IMR-90 (cell line): ENCODE data around the gene SLC25A46. TPM values are rescaled to one million over a fixed set of nuclear protein-coding genes. Genes with fewer than 3 reads are reported as not detected.

ENCODE experiments used
- ATAC-seq: fragments of 200-7000 bp; cut with Tn5 transposase; 2 replicates; pipeline ENCODE4 v1.9.1; 2020; ENCODE audit warnings: low read depth, mild to moderate bottlenecking, moderate library complexity
- BruUV-seq: library from RNA; stranded (reverse); fragments of 400-500 nt; replicated peaks from 2 replicates; lab custom pipeline; 2021; lab: Mats Ljungman, UMichigan
- CTCF ChIA-PET: fragments of 300-600 bp; formaldehyde crosslinking; extraction: SDS; loops from one replicate; lab custom pipeline; 2021; ENCODE audit warnings: antibody characterized with exemption; lab: Yijun Ruan, JAX
- POLR2A ChIA-PET: fragments of 300-600 bp; sonication (Branson Sonifier 250); formaldehyde crosslinking; loops from one replicate; lab custom pipeline; 2022; ENCODE audit warnings: antibody characterized with exemption; ENCODE audit not compliant: unreplicated experiment; lab: Charles Lee
- DNase-seq: peaks from one replicate; pipeline ENCODE4 v3.0.0; 2013
- H2AFZ ChIP-seq: replicated peaks from 2 replicates; pipeline ENCODE3; 2013; ENCODE audit warnings: low read length, mild to moderate bottlenecking; ENCODE audit not compliant: poor library complexity
- H2AK5ac ChIP-seq: 2 replicates; pipeline ENCODE4 v1.6.1; 2013; ENCODE audit warnings: low read depth, low read length, inconsistent platforms
- H2AK9ac ChIP-seq: replicated peaks from 2 replicates; pipeline ENCODE3; 2013; ENCODE audit warnings: mild to moderate bottlenecking, low read depth, low read length, moderate library complexity; ENCODE audit not compliant: poor library complexity
- H2BK120ac ChIP-seq: 2 replicates; pipeline ENCODE4 v1.6.1; 2013; ENCODE audit warnings: low read depth, low read length, inconsistent platforms
- H2BK15ac ChIP-seq: 3 replicates; pipeline ENCODE4 v1.6.1; 2013; ENCODE audit warnings: low read depth, low read length, inconsistent platforms
- H2BK20ac ChIP-seq: 2 replicates; pipeline ENCODE4 v1.6.1; 2013; ENCODE audit warnings: low read depth, mild to moderate bottlenecking, inconsistent platforms, low read length, moderate library complexity
- H2BK5ac ChIP-seq: 2 replicates; pipeline ENCODE4 v1.6.1; 2013; ENCODE audit warnings: mild to moderate bottlenecking, low read depth, low read length, inconsistent platforms; ENCODE audit not compliant: poor library complexity, severe bottlenecking
- H3K14ac ChIP-seq: replicated peaks from 2 replicates; pipeline ENCODE4 v1.6.1; 2013; ENCODE audit warnings: low read depth, low read length, inconsistent platforms
- H3K18ac ChIP-seq: 2 replicates; pipeline ENCODE4 v1.6.1; 2013; ENCODE audit warnings: low read depth, low read length, control low read depth
- H3K23ac ChIP-seq: 2 replicates; pipeline ENCODE4 v1.6.1; 2013; ENCODE audit warnings: low read depth, low read length, inconsistent platforms
- H3K27ac ChIP-seq: 2 replicates; pipeline ENCODE4 v1.5.1; 2013; ENCODE audit warnings: mild to moderate bottlenecking, control low read depth, low read length; ENCODE audit not compliant: insufficient read depth
- H3K27me3 ChIP-seq: 2 replicates; pipeline ENCODE4 v1.6.1; 2013; ENCODE audit warnings: low read length; ENCODE audit not compliant: control insufficient read depth, insufficient read depth
- H3K36me3 ChIP-seq: 2 replicates; pipeline ENCODE4 v1.6.1; 2013; ENCODE audit warnings: low read length, mixed read lengths; ENCODE audit not compliant: control insufficient read depth, insufficient read depth
- H3K4ac ChIP-seq: 2 replicates; pipeline ENCODE4 v1.6.1; 2013; ENCODE audit warnings: low read depth, low read length, inconsistent platforms
- H3K4me1 ChIP-seq: 2 replicates; pipeline ENCODE4 v1.6.1; 2013; ENCODE audit warnings: low read length, mixed read lengths; ENCODE audit not compliant: control insufficient read depth, insufficient read depth
- H3K4me2 ChIP-seq: 2 replicates; pipeline ENCODE4 v1.6.1; 2013; ENCODE audit warnings: low read depth, mild to moderate bottlenecking, control low read depth, low read length, moderate library complexity
- H3K4me3 ChIP-seq: 2 replicates; pipeline ENCODE4 v1.5.1; 2013; ENCODE audit warnings: low read depth, mild to moderate bottlenecking, control low read depth, low read length, moderate library complexity; ENCODE audit not compliant: insufficient read depth
- H3K56ac ChIP-seq: 2 replicates; pipeline ENCODE4 v1.6.1; 2013; ENCODE audit warnings: low read length, inconsistent platforms; ENCODE audit not compliant: insufficient read depth; ENCODE audit errors: extremely low read depth
- H3K79me1 ChIP-seq, 2 experiments: 2 replicates each; pipeline ENCODE4 v1.6.1; 2013; ENCODE audit warnings: low read length in 2 of 2, inconsistent platforms in 1 of 2, low read depth in 1 of 2
- H3K9ac ChIP-seq: 2 replicates; pipeline ENCODE4 v1.6.1; 2013; ENCODE audit warnings: low read depth, low read length, control low read depth
- H3K9me1 ChIP-seq: 2 replicates; pipeline ENCODE4 v1.6.1; 2013; ENCODE audit warnings: low read length, inconsistent platforms; ENCODE audit not compliant: insufficient read depth
- H3K9me3 ChIP-seq: 2 replicates; pipeline ENCODE4 v1.6.1; 2013; ENCODE audit warnings: low read length; ENCODE audit not compliant: control insufficient read depth, insufficient read depth
- H4K20me1 ChIP-seq: 2 replicates; pipeline ENCODE4 v1.6.1; 2013; ENCODE audit warnings: low read length, inconsistent platforms; ENCODE audit not compliant: insufficient read depth
- H4K5ac ChIP-seq: 2 replicates; pipeline ENCODE4 v1.6.1; 2013; ENCODE audit warnings: mild to moderate bottlenecking, low read depth, low read length, control low read depth
- H4K8ac ChIP-seq, 2 experiments: 2 replicates each; pipeline ENCODE4 v1.6.1; 2013; ENCODE audit warnings: low read depth in 2 of 2, low read length in 2 of 2, control low read depth in 1 of 2, inconsistent platforms in 1 of 2
- H4K91ac ChIP-seq: 2 replicates; pipeline ENCODE4 v1.6.1; 2013; ENCODE audit warnings: low read depth, low read length, inconsistent platforms; ENCODE audit not compliant: insufficient read depth
- BHLHE40 ChIP-seq: fragments of 150-350 bp; IDR thresholded peaks from 2 replicates; pipeline ENCODE4 v1.6.1; 2016; ENCODE audit warnings: mild to moderate bottlenecking, low read depth, low read length
- CEBPB ChIP-seq: IDR thresholded peaks from 2 replicates; pipeline ENCODE4 v1.6.1; 2012; ENCODE audit warnings: low read depth, low read length, improper control_type of control experiment
- CHD1 ChIP-seq: IDR thresholded peaks from 2 replicates; pipeline ENCODE4 v1.6.1; 2012; ENCODE audit warnings: low read depth, low read length, improper control_type of control experiment
- FOS ChIP-seq: fragments of 150-350 bp; IDR thresholded peaks from 2 replicates; pipeline ENCODE4 v1.6.1; 2016; ENCODE audit warnings: low read depth, low read length
- MAFK ChIP-seq: IDR thresholded peaks from 2 replicates; pipeline ENCODE4 v1.6.1; 2012; ENCODE audit warnings: low read depth, low read length, improper control_type of control experiment
- MAZ ChIP-seq: IDR thresholded peaks from 2 replicates; pipeline ENCODE4 v1.6.1; 2012; ENCODE audit warnings: low read depth, mild to moderate bottlenecking, low read length, improper control_type of control experiment, moderate library complexity, borderline replicate concordance
- MXI1 ChIP-seq: IDR thresholded peaks from 2 replicates; pipeline ENCODE4 v1.6.1; 2012; ENCODE audit warnings: low read depth, mild to moderate bottlenecking, low read length, moderate library complexity, borderline replicate concordance
- NFE2L2 ChIP-seq: fragments of 150-350 bp; IDR thresholded peaks from 2 replicates; pipeline ENCODE4 v1.6.1; 2016; ENCODE audit warnings: low read depth, mild to moderate bottlenecking, low read length
- POLR2A ChIP-seq: IDR thresholded peaks from 2 replicates; pipeline ENCODE4 v1.6.1; 2012; ENCODE audit warnings: mild to moderate bottlenecking, low read depth, low read length
- RAD21 ChIP-seq: IDR thresholded peaks from 2 replicates; pipeline ENCODE4 v1.6.1; 2012; ENCODE audit warnings: low read length, improper control_type of control experiment
- RCOR1 ChIP-seq: IDR thresholded peaks from 2 replicates; pipeline ENCODE4 v1.6.1; 2012; ENCODE audit warnings: mild to moderate bottlenecking, low read length, improper control_type of control experiment; ENCODE audit not compliant: insufficient replicate concordance
- RFX5 ChIP-seq: IDR thresholded peaks from 2 replicates; pipeline ENCODE4 v1.8.0; 2012; ENCODE audit warnings: low read depth, mild to moderate bottlenecking, low read length, moderate library complexity
- SMC3 ChIP-seq: fragments of 150-350 bp; IDR thresholded peaks from 2 replicates; pipeline ENCODE4 v1.6.1; 2016; ENCODE audit warnings: low read depth, mild to moderate bottlenecking, antibody characterized with exemption, low read length, moderate library complexity
- WGBS, 2 experiments: methylation state at CpG; one replicate each; pipeline versions ENCODE4 v1.1.5 to v1.1.7; 2013; ENCODE audit warnings: missing lambda C conversion rate in 2 of 2; ENCODE audit not compliant: insufficient read length in 1 of 2; ENCODE audit errors: extremely low coverage in 2 of 2; 5-methylcytosine and 5-hydroxymethylcytosine counted together
- dilution Hi-C: fragments of 300-500 bp; cut with HindIII; formaldehyde crosslinking; loops from one replicate; pipeline ENCODE4 v1.14.3; 2018; ENCODE audit warnings: low sequenced_read_pairs; ENCODE audit not compliant: unreplicated experiment
- in situ Hi-C: fragments of 300-500 bp; cut with MboI; formaldehyde crosslinking; loops from 3 replicates; pipeline ENCODE4 v1.14.3; 2019; ENCODE audit warnings: low sequenced_read_pairs, inconsistent platforms, mixed read lengths
- intact Hi-C: fragments of 100-400 bp; cut with micrococcal nuclease; formaldehyde crosslinking; loops from 2 replicates; pipeline ENCODE4 v1.10.0; 2022
- polyA plus RNA-seq, 3 experiments: library from polyadenylated mRNA; depleted of rRNA; stranded (reverse); fragments of >200 nt; gene quantifications; 2 replicates each; pipeline ENCODE4 v1.2.3, GENCODE V29; 2012; ENCODE audit warnings: low replicate concordance in 1 of 3
- total RNA-seq: library from RNA; depleted of rRNA; stranded (reverse); fragments of >200 nt; gene quantifications from 2 replicates; pipeline ENCODE4 v1.2.3, GENCODE V29; 2012
- TF ChIP-seq, protein P1 (sequence below): fragments of 150-350 bp; IDR thresholded peaks from 2 replicates; pipeline ENCODE4 v1.6.1; 2016; ENCODE audit warnings: low read depth, mild to moderate bottlenecking, low read length, moderate library complexity, borderline replicate concordance
- TF ChIP-seq, protein P2 (sequence below): conservative IDR thresholded peaks from 2 replicates; pipeline ENCODE4 v1.5.1; 2012; ENCODE audit warnings: mild to moderate bottlenecking, low read depth, low read length, improper control_type of control experiment
- TF ChIP-seq, protein P3 (sequence below): fragments of 150-350 bp; IDR thresholded peaks from 2 replicates; pipeline ENCODE4 v1.6.1; 2017; ENCODE audit warnings: mild to moderate bottlenecking, antibody characterized with exemption, low read length, low read depth

The SLC25A46 gene
- total and polyA plus RNA-seq, 2 of the 4 experiments (the other 2 are of a cell fraction) = 25.1 to 67.9 TPM

DNA sequence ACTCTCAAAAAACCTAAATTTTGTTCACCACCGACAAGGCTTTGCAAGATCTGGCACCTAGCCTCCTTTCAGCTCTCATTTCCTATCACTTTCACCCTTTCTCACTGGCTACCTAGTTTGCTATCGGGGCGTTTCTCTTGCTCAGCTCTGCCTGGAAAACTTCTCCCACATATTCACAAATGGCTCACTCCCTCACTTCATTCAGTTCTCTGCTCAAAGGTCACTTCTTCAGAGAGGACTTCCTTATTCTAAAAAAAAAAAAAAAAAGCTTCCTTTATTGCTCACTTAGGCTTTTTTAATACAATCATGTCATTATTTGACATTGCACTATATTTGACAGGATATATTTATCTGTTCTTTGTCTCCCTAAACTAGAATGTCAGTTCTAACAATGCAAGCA lies 2.1 kb upstream of the SLC25A46 start:
- Histone ChIP-seq H4K91ac (no peak overlapping the region), H3K4me2 (no peak overlapping the region), H3K4me3 (no peak overlapping the region), H3K56ac (no peak overlapping the region), H3K36me3 (no peaks in the 10 kb centered on the region), H3K27ac (no peak overlapping the region), H3K27me3 (no peaks in the 10 kb centered on the region), H3K14ac (no peak overlapping the region), H3K9me3 (no peaks in the 10 kb centered on the region), H2AK9ac (no peak overlapping the region), H3K9me1 (no peaks in the 10 kb centered on the region), H3K18ac (no peak overlapping the region), H2BK20ac (no peak overlapping the region), H4K5ac (no peak overlapping the region), H3K9ac (no peak overlapping the region), H3K4ac (no peak overlapping the region), H2BK5ac (no peak overlapping the region), H2BK120ac (no peak overlapping the region), H2AK5ac (no peak overlapping the region), H3K4me1 (no peaks in the 10 kb centered on the region), H3K79me1 (peaks cover 13 to 20% of the 10 kb centered on the region in 2 experiments; a peak in 3 of 4 replicates), H4K8ac (no peak overlapping the region), H2BK15ac (no peak overlapping the region), H3K23ac (no peak overlapping the region), H4K20me1 (no peaks in the 10 kb centered on the region), H2AFZ (no peak overlapping the region)
- ATAC-seq = no peak
- intact Hi-C loops = loop anchor here (10.0 kb wide), 1 partner anchor 1052 kb away; the partner anchor contains the start of gene MAN2A1
- 90% methylated on average over 3 of the region's 3 CpGs; no CpG with 5 or more reads in 1 of the 2 experiments for WGBS, 2 experiments
- no peak for TF ChIP-seq SMC3
- no peak for TF ChIP-seq RAD21
- no peak for TF ChIP-seq BHLHE40
- TF ChIP-seq, protein P1, sequence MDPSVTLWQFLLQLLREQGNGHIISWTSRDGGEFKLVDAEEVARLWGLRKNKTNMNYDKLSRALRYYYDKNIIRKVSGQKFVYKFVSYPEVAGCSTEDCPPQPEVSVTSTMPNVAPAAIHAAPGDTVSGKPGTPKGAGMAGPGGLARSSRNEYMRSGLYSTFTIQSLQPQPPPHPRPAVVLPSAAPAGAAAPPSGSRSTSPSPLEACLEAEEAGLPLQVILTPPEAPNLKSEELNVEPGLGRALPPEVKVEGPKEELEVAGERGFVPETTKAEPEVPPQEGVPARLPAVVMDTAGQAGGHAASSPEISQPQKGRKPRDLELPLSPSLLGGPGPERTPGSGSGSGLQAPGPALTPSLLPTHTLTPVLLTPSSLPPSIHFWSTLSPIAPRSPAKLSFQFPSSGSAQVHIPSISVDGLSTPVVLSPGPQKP = no peak
- no peak for TF ChIP-seq RFX5
- no peak for TF ChIP-seq FOS
- no peak for TF ChIP-seq NFE2L2
- no peak for TF ChIP-seq CEBPB
- TF ChIP-seq, protein P2, sequence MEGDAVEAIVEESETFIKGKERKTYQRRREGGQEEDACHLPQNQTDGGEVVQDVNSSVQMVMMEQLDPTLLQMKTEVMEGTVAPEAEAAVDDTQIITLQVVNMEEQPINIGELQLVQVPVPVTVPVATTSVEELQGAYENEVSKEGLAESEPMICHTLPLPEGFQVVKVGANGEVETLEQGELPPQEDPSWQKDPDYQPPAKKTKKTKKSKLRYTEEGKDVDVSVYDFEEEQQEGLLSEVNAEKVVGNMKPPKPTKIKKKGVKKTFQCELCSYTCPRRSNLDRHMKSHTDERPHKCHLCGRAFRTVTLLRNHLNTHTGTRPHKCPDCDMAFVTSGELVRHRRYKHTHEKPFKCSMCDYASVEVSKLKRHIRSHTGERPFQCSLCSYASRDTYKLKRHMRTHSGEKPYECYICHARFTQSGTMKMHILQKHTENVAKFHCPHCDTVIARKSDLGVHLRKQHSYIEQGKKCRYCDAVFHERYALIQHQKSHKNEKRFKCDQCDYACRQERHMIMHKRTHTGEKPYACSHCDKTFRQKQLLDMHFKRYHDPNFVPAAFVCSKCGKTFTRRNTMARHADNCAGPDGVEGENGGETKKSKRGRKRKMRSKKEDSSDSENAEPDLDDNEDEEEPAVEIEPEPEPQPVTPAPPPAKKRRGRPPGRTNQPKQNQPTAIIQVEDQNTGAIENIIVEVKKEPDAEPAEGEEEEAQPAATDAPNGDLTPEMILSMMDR = no peak
- no peak for TF ChIP-seq MXI1
- TF ChIP-seq POLR2A = no peak
- no peak for TF ChIP-seq CHD1
- TF ChIP-seq MAFK = no peak
- no peak for TF ChIP-seq RCOR1
- TF ChIP-seq MAZ = no peak
- TF ChIP-seq, protein P3, sequence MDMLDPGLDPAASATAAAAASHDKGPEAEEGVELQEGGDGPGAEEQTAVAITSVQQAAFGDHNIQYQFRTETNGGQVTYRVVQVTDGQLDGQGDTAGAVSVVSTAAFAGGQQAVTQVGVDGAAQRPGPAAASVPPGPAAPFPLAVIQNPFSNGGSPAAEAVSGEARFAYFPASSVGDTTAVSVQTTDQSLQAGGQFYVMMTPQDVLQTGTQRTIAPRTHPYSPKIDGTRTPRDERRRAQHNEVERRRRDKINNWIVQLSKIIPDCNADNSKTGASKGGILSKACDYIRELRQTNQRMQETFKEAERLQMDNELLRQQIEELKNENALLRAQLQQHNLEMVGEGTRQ = no peak
- dilution Hi-C loops = no loop called here
- ChIA-PET POLR2A (interaction anchor here (0.5 kb wide), 1 partner anchor 1230 kb away, joined by 3 read pairs; no protein-coding TSS in a partner anchor), CTCF (interaction anchor here (0.6 to 1.1 kb wide), 3 partner anchors 10 to 1014 kb away, joined by 3 to 4 read pairs (median 3); partner anchors contain the start of gene TMEM232)
- no TSS peak for BruUV-seq
- in situ Hi-C loops = no loop called here
- no peak for DNase-seq
